Hematopoietic multipotent progenitor cell treated with erythropoietin and hydrocortisone succinate and interleukin-3 and kit ligand, for 6 days (in vitro differentiated cells): ENCODE measurements around the gene P2RY8.
A peak's percentile ranks its signal among the peaks of the same experiment; 100 is the strongest.
"Not testable (repeated sequence)": the region's sequence is repeated elsewhere in the genome, so short reads cannot be mapped to it uniquely, and the experiment has no call there.

Experiments
- DNase-seq: peaks from one replicate; pipeline ENCODE4 v3.0.0-alpha.2; 2015

P2RY8 gene, protein sequence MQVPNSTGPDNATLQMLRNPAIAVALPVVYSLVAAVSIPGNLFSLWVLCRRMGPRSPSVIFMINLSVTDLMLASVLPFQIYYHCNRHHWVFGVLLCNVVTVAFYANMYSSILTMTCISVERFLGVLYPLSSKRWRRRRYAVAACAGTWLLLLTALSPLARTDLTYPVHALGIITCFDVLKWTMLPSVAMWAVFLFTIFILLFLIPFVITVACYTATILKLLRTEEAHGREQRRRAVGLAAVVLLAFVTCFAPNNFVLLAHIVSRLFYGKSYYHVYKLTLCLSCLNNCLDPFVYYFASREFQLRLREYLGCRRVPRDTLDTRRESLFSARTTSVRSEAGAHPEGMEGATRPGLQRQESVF

DNA sequence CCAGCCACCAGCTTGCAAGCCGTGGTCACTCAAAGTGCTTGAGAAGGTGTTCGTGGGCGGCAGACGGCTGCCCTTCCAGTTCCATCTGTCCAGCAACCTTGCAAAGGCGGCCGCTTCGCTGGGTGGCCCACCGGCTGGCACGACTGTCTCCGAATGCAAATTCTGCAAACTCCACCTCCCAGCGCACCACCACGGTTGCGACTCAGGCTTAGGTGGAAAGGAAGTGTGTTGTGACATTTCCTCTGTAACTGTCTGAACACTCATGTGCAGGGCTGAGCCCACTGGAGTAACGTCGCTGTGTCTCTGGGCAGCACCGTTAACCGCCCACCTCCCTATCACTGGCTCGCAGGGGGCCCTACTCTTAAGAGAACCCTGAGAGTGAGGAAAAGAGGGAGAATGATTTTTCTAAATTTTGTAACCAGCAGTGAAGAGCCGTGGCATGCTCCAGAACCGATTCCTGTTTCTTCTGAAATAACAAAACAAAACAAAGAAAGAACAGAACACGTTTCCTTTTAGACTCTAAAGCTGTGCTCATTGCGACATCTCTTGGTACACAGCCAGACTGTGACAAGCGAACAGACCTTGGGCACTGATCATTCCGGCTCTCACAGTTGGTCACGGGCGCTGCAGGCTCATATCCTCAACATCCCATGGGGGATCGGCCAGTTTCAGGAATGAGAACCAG is at the start of gene P2RY8:
P2RY8 (minus strand) TSS at position 155 of the 685 bp plus-strand sequence. CDS start 70,627 bp downstream, outside the sequence.
- peak; percentile 95 for DNase-seq

DNA sequence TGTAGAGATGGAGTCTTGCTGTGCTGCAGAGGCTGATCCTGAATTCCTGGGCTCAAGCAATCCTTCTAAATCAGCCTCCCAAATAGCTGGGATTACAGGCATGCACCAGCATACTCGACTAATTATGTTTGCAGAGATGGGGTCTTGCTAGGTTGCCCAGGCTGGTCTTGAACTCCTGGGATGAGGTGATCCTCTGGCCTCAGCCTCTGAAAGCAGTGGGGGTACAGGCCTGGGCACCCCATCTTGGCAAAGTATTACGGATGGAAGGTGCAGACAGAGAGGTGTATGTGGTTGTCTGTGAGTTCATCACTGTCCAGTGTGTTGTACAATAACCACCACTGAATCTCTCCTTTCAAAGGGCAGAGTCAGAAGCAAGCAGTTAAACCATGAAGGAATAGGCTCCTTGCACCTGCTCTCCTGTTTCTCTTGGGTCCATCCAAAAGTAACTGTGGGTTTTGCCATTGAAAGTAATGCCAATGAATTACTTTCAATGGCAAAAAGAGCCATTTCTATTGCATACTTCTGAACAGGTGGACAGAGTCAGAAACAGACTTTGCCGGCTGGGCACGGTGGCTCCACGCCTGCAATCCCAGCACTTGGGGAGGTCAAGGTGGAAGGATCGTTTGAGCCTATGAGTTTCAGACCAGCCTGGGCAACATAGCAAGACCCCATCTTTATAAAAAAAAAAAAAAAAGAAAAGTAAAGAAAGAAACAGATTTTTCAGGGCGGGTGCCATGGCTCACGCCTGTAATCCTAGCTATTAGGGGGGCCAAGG is 47.4 kb upstream of the P2RY8 start:
- no peak for DNase-seq

DNA sequence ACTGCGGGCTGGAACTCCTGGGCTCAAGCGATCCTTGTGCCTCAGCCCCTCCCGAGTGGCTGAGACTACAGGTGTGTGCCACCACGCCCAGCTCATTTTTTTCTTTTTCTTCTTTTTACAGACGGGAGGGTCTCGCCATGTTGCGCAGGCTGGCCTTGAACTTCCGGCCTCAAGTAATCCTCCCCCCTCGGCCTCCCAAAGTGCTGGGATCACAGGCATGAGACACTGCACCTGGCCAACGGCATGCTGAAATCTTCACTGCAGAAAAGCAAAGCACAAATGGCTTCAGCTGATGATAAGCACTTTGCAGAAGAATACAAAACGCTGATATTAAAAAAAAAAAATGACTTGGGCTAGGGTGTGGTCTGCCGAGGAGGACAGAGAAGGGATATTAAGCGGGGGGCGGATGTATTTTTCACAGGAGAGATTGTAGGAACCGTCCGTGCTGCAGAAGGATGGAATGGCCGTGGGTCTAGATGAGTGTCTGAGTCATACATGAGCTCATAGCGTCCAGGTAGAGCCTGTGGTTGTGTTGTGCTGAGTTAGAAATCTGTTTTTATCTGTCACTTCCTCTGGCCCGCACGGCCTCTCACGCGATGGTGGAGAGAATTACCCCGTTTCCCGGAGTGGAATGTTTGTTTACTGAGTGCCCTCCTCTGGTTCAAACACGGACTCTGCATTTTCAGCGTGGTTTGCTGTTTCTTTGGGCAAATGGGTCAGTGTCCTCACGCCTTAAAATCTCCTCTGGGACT is 45.9 kb upstream of the P2RY8 start:
- DNase-seq, result peak; percentile 63

DNA sequence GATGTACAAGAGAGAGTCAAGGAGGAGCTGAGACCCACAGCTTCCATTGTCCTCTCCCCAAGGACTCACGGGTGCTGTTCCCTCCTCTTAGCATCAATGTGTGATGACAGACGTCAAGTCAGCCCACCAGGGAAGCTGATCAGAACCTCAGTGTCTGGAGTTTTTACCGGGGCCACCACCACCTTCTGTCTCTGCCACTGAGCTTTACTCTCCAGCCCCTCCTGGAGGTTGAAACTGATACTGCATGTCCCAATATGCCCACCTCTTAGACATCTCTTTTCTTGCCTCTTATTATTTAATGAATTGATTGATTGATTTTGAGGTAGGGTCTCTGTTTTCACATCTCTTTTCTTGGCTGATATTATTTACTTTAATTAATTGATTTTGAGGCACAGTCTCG is 44.1 kb upstream of the P2RY8 start:
- DNase-seq, result peak; percentile 91

DNA sequence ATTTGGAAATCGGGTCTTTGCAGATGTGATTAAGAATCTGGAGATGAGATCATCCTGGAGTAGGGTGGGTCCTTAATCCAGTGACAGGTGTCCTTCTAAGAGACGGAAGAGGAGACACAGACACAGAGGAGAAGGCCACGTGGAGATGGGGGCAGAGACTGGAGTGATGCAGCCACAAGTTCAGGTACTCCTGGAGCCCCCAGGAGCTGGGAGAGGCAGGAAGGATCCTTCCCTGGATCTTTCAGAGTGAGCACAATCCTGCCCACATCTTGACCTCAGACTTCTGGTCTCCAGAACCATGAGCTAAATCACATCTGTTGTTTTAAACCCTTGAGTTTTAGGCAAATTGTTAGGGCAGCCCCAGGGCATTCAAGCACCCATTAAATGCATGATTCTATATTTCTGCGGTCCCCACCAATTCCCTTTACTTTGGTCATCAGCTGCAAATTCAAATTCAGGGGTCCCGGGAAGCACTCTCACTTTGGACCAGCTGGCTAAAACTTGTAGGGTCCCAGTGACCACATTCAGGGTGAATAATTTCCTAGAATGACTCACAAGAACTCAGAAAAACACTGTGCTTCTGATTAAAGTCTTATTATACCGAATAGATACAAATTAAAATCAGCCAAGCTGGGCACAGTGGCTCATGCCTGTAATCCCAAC is 41.7 kb upstream of the P2RY8 start:
- no peak for DNase-seq

DNA sequence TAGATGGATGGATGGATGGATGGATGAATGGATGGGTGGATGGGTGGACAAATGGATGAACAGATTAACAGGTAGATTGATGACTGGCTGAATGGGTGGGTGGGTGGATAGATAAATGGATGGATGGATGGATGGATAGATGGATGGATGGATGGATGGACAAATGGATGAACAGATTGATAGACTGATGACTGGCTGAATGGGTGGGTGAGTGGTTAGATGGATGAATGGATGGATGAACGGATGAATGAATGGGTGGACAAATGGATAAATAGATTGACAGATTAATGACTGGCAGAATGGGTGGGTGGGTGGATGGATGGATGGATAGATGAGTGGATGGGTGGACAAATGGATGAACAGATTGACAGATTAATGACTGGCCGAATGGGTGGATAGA is 40.9 kb upstream of the P2RY8 start:
- DNase-seq, result no peak

DNA sequence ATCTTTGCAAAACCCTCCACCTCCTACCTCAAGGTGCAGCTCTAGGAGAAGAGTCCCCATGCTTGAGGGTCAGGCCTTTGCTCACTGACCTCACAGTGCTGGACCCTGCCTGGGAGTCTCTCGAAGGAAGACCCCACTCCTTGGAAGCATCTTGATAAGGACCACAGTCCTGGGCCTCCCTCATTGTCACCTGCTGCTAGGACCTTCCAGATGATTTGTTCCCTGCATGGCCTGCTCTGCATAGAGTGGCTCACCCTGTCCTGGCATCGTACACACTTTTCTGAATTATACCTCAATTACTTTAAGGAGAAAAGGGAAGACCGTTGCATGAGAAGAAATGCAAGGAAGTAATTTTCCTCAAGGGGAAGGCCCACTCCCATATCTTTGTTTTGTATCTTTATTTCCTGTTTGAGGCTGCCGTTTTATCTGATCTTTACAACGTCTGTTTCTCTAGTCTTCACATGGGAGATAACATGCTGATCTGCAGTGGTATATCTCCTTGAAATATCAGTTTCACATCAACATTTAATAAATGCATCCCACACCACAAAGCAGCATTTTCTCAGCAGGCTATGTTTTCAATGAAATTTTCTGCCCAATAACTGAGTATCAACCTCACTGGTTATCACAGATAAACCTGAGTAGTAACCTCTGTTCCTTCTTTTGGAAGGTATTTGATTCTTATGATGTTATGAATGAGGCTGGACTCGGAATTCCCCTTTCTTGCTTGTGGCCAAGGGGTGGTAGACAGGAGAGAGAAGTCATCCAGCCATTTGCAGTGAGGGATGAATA is 39.4 kb upstream of the P2RY8 start:
- peak; percentile 51 for DNase-seq

DNA sequence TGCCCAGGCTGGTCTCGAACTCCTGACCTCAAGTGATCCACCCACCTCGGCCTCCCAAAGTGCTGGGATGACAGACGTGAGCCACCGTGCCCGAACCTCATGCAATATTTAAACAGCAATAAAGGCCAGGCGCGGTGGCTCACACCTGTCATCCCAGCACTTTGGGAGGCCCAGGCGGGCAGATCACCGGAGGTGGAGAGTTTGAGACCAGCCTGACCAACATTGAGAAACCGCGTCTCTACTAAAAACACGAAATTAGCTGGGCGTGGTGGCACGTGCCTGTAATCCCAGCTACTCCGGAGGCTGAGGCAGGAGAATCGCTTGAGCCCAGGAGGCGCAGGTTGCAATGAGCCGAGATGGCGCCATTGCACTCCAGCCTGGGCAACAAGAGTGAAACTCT is 37.2 kb upstream of the P2RY8 start:
- not testable (repeated sequence) for DNase-seq

DNA sequence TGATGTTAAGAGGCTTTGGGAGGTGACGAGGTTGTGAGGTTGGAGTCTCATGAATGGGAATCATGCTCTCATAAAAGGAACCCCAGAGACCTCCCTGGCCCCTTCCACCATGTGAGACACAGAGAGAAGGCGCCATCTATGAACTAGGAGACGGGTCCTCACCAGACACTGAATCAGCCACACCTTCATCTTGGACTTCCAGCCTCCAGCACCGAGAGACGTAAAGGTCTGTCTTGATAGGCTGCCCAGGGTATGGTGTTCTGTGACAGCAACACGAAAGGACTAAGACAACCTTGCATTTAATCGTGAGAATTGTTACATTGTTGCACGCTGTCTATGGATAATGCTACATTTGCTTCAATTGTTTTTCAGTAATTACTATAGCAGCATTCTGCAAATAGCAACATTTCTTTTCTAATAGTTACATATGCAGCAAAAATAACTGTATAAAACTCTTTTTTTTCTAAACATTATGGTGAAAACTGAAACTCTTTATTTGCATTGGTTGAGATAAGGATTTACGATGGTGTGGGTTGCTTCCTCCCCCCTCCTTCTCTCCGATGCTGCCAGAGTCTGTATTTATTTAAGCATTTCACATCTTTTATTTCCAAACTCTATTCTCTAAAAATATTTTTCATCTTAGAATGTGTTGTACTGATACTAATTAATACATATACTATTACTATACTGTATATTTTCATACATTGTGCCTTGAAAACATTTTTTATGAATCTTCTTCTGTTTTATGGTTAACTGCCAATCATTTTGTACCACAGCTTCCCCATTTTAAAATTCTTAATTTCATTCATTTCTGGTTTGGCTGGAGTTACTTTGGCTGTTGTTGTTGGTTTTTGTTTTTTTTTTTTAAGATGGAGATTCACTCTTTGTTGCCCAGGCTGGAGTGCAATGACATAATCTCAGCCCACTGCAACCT is 28.0 kb upstream of the P2RY8 start:
- peak; percentile 48 for DNase-seq

DNA sequence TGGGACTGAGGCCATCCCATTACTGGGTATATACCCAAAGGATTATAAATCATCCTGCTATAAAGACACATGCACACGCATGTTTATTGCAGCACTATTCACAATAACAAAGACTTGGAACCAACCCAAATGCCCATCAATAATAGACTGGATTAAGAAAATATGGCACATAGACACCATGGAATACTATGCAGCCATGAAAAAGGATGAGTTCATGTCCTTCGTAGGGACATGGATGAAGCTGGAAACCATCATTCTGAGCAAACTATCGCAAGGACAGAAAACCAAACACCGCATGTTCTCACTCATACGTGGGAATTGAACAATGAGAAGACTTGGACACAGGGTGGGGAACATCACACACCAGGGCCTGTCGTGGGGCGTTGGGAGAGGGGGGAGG is 27.1 kb upstream of the P2RY8 start:
- DNase-seq, result not testable (repeated sequence)

DNA sequence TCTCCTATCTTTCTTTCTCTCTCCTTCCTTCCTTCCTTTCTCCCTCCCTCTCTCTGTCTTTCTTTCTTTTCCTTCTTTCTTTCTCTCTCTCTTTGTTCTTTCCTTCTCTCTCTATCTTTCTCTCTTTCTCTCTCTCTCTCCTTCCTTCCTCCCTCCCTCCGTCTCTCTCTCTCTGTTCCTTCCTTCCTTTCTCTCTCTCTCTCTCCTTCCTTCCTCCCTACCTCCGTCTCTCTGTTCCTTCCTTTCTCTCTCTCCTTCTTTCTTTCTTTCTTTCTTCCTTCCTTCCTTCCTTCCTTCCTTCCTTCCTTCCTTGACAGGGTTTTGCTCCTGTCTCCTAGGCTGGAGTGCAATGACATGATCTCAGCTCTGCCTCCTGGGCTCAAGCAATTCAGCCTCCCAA is 24.2 kb upstream of the P2RY8 start:
- DNase-seq, result no peak

DNA sequence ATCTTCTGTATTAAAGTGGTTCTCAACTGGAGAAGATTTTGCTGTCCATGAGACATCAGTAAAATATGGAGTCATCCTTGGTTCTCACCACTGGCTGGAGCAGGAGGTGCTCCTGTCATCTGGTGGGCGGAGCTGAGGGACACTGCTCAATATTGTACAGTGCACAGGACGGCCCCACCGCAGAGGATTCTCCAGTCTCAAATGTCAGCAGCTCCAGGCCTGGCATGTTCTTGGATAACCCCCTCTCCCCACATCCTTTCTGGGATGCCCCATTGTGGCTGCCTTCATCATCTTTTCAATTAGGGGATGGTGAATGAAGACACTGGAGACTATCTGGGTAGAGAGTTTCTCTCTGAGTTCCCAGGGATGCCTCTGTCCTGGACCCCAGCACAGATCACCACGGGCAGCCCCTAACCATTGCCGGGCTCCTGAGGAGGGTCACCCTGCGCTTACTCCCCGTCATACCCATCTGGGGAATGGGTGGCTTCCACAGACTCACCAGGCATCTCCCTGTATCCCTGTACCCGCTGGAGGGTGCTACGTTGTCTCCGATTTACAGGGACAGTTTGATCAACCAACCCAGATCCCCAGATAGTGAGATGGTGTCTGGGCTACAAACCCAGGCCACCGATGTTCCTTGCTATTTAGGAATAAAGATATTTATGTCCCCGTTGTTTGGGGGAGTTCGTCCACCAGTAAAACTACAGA is 21.9 kb upstream of the P2RY8 start:
- DNase-seq, result peak; percentile 52

DNA sequence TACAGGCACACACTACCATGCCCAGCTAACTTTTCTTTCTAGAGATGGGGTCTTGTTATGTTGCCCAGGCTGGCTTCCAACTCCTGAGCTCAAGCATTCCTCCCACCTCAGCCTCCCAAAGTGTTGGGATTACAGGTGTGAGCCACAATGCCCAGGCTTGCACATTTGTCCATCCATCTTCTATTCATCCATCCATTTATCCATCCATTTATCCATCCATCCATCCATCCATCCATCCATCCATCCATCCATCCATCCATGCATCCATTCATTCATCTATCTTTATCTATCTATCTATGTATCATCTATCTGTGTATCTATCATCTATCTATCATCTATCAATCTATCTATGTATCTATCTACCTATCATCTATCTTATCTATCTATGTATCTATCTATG is 20.5 kb upstream of the P2RY8 start:
- DNase-seq, result not testable (repeated sequence)

DNA sequence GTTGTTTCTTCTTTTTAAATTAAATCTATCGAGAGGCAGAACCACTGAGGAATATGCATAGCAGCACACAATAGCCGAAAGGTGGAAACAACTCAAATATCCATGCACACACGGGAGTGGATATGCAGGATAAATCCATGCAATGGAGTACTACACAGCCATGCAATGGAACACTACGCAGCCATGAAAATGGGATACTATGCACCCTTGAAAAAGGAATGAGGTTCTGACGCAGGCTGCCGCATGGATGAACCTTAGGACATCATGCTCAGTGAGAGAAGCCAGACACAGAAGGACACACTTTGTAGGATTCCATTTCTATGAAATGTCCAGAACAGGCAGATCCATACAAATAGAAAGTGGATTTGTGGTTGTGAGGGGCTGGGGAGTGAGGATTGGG is 18.4 kb upstream of the P2RY8 start:
- DNase-seq, result no peak

DNA sequence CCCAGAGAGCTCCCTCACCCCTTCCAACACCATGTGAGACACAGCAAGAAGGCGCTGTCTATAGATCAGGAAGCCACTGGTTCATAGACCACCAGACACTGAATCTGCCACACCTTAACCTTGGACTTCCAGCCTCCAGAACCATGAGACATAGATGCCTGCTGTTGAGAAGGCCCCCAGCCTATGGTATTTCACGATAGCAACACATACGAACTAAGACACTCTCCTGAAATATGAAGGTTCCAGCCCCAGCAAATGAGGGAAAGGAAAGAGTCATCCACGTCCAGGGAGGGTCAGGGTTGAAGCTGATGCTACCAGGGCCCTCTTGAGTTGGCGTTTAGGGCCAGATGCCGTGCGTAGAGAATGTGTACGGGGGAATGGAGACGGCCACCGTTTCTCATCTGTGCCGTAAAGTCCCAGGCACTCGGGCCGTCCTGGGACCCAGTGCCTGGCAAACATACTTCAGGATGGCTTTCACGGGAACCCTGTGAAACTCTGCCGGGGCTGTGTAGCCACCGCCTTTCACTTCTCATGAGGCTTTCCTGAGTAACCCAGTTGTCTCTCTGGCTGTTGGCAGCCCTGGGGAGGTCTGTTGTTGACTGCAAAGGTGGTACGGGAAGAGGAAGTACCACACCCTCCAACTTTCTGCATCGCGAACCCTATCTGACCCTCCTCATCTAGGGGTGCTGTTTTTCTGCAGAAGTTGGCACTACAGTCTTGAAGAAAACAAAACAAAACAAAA is 17.7 kb upstream of the P2RY8 start:
- no peak for DNase-seq

DNA sequence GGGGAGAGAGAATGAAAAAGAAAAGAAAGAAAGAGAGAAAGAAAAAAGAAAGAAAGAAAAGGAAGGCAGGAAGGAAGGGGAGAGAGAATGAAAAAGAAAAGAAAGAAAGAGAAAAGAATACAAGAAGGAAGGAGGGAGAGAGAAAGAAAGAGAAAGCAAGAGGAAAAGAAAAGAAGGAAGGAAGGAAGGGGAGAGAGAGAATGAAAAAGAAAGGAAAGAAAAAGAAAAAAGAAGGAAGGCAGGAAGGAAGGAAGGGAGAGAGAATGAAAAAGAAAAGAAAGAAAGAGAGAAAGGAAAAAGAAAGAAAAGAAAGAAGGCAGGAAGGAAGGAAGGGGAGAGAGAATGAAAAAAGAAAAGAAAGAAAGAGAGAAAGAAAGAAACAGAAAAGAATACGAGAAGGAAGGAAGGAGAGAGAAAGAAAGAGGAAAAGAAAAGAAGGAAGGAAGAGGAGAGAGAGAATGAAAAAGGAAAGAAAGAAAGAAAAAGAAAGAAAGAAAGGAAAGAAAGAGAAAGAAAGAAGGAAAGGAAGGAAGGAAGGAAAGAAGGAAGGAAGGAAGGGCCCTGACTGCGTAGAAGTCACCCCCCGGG is 15.1 kb upstream of the P2RY8 start:
- DNase-seq, result no peak

DNA sequence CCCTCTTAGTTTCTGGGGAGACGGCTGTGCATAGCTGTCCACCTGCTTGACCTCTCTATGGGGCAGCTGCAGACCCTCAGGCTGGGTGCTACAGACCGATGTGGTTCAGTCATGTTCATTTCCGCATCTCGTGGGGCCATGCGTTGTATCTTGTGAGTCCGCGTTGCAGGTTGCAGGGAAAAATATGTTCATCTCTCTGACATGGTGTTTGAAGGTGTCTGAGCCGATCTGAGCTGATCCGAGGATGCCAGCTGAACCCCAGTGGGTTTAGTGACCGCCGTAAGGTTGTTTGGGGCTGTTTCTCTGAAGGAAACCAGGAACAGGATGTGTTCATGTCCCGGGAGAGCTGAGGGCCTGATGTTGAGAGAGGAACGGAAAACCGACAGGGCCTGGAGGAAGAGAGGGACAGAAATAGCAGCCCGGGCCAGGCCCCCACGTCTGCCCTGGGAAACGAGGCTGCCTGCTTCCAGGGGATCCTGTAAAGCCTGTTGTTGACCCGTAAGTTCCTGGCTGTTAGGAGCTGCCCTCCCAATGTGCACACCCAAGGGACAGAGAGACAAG is 9.8 kb upstream of the P2RY8 start:
- no peak for DNase-seq

DNA sequence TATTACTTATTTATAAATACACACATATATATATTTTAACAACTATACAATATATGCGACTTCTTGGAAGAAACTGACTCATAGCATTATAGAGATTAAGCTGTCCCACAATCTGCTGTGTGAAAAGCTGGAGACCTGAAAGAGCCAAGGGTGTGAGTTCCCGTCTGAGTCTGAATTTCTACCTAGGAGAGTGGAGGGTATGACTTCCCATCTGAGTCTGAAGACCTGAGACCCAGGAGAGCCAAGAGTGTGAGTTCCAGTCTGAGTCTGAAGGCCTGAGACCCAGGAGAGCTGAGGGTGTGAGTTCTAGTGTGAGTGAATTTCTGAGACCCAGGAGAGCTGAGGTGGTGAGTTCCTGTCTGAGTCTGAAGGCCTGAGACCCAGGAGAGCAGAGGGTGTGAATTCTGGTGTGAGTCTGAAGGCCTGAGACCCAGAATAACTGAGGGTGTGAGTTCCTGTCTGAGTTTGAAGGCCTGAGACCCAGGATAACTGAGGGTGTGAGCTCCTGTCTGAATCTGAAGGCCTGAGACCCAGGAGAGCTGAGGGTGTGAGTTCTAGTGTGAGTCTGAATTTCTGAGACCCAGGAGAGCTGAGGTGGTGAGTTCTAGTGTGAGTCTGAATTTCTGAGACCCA is 8.9 kb upstream of the P2RY8 start:
- DNase-seq, result no peak
